Medulla oblongata (tissue), 1 donor: ENCODE results near the gene DHRS2.
"Not testable (repeated sequence)": the region's sequence is repeated elsewhere in the genome, so short reads cannot be mapped to it uniquely, and the experiment has no call there.

ENCODE experiments used
- DNase-seq: peaks from one replicate; pipeline ENCODE4 v3.0.0-alpha.2; 2015; ENCODE audit errors: extremely low spot score

Gene DHRS2, protein sequence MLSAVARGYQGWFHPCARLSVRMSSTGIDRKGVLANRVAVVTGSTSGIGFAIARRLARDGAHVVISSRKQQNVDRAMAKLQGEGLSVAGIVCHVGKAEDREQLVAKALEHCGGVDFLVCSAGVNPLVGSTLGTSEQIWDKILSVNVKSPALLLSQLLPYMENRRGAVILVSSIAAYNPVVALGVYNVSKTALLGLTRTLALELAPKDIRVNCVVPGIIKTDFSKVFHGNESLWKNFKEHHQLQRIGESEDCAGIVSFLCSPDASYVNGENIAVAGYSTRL

DNA sequence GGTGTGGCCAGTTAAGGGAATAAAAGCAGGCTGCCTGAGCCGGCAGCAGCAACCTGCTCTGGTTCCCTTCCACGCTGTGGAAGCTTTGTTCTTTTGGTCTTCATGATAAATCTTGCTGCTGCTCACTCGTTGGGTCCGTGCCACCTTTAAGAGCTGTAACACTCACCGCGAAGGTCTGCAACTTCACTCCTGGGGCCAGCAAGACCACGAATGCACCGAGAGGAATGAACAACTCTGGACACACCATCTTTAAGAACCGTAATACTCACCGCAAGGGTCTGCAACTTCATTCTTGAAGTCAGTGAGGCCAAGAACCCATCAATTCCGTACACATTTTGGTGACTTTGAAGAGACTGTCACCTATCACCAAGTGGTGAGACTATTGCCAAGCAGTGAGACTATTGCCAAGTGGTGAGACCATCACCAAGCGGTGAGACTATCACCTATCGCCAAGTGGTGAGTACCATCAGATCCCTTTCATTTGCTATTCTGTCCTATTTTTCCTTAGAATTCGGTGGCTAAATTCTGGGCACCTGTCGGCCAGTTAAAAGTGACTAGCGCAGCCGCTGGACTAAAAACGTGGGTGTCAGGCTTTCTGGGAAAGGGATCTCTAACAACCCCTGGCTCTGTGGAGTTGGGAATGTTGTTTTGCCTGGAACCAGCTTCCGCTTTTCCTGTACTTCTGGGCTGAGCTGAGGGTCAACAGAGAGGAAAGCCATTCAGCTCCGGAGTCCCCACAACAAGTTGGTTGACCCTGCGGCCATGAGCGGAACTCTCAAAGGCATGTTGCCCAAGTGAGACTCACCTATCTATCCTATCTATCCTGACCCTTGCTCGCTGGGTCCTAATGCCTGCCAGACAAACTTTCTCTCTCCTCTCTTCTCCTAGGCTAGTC is at the start of gene DHRS2:
DHRS2 (plus strand) TSS at position 48 of the 895 bp plus-strand sequence. CDS start 2,501 bp downstream, outside the sequence.
- no peak for DNase-seq

DNA sequence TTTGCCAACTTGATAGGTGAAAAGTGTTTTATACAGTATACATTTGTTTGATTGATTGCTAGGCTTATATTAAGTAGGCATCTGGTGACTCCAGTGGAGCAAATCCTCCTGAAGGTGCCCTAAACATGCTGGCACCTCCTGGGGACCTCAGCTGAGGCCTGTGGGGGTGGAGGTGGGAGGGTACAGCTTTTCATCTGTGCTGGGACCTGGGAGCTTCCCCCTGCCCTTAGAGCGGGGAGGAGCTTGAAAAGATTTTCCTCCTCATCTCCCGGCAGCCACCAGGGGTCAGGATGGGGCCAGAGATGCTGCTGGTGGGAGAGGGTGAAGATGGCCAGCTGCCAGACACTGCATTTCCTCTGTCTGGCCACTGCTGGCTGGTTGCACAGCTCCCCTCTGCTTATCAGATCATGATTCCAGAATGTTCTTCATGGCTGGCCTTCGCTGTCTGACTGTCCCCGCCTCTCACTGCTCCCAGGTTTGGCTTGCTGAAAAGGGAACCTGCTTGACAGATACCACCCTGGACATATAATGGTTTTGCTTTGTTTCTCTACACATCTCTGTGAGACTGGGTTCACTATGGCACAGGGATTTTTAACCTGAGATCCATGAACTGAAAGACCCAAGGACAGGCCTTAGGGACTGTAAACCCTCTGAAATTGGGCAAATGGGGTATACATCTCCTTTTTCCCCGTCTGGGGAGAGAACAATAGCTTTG is 47.1 kb upstream of the DHRS2 start:
- peak; percentile 93 for DNase-seq

DNA sequence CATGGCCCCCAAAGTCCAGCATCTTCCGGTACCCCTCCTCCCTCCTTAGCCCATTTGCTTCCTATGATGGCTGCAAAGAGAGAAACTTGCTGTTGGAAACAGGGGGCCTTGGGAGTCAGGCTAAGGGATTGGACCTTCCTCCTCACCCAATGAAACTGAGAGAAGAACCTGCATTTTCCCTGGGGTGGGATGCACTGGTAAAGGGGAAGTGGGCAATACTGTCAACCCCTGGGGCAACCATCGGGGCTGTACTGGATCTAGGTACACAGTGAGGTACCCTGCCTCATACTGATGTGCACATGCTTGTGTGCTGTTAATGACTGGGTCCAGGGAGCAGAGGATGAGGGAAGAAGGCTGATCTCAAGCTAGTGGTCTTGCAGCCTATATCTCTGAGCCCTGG is 46.6 kb upstream of the DHRS2 start:
- no peak for DNase-seq

DNA sequence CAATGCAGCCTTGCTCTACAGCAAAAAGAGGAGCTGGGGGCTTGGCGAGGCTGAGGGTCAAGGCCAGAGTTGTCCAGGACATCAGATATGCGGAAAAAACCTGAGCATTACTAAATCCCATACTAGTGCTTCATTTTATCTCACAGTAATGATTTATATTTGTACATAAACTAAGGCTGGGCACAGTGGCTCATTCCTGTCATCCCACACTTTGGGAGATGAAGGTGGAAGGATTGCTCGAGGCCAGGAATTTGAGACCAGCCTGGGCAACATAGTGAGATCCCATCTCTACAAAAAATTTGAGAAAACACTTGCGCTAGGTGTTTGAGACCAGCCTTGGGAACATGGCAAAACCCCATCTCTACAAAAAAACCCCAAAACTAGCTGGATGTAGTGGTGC is 46.0 kb upstream of the DHRS2 start:
- no peak for DNase-seq

DNA sequence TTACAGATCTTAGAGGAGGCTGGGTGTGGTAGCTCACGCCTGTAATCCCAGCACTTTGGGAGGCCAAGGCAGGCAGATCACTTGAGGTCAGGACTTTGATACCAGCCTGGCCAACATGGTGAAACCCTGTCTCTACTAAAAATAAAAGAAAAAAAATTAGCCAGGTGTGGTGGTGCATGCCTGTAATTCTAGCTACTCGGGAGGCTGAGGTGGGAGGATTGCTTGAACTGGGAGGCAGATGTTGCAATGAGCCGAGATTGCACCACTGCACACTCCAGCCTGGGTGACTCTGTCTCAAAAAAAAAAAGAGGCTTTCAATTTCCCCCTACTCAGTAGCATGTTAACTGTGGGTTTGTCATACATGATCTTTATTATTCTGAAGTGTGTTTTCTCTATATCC is 42.0 kb upstream of the DHRS2 start:
- not testable (repeated sequence) for DNase-seq

DNA sequence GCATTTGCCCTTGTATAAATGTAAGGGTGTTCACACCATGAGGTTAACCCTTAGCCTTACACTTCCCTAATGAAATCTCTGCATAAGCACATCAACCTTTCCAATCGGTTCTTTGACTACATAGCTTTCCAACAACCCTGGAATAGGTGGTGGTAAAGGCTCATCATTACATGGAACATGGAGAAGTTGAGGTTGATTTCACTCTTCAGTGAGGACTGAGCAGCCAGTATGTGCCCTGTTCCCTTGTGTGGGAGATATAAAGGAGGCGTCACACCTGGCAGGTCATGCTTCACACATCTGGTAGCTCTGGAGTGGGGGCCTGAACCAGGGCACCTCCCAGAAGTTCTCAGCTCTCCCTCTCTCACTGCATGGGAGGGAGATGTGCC is 35.8 kb upstream of the DHRS2 start:
- no peak for DNase-seq

DNA sequence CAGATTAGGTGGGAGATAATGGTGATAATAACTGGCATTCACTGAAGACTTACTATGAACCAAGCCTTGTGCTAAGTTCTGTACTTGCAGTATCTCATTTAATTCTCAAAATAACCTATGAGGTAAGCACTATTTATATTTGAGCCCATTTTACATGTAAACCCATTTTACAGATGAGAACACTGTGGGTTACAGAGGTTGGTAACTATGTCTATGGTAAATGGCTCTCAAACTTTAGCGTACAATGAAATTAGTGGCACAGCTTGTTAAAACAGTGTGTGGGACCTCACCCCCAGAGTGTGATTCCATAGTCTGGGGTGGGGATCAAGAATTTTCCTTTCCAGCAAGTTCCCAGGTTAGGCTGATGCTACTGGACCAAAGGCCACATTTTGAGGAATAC is 35.4 kb upstream of the DHRS2 start:
- no peak for DNase-seq

DNA sequence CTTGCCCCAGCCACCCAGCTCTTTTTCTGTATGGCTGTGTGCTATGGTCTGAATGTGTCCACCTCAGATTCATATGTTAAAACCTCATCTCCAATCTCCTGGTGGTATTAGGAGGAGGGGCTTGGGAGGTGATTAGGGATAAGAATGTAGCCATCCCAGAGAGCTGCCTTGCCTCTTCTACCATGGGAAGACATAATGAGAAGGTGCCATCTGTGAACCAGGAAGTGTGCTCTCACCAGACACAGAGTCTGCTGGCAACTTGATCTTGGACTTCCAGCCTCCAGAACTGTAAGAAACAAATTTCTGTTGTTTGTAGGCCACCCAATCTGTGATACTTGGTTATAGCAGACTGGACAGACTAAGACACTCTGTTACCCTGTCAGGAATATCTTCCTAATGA is 34.7 kb upstream of the DHRS2 start:
- no peak for DNase-seq

DNA sequence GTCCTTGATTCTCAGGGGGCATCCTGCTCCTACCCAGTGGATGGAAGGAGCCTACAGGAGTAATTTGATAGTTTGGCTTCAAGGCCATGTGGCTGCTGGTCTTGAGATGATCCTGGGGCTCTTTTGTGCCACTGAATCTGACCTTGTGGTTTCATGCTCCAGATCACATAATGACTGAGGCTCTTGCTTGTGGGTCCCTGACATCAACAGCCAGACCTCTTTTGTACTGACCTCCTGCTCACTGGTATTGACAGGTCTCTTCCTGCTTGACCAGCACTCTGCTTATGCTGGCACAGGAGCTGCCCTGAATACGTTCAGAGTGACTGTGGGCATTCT is 34.4 kb upstream of the DHRS2 start:
- no peak for DNase-seq

DNA sequence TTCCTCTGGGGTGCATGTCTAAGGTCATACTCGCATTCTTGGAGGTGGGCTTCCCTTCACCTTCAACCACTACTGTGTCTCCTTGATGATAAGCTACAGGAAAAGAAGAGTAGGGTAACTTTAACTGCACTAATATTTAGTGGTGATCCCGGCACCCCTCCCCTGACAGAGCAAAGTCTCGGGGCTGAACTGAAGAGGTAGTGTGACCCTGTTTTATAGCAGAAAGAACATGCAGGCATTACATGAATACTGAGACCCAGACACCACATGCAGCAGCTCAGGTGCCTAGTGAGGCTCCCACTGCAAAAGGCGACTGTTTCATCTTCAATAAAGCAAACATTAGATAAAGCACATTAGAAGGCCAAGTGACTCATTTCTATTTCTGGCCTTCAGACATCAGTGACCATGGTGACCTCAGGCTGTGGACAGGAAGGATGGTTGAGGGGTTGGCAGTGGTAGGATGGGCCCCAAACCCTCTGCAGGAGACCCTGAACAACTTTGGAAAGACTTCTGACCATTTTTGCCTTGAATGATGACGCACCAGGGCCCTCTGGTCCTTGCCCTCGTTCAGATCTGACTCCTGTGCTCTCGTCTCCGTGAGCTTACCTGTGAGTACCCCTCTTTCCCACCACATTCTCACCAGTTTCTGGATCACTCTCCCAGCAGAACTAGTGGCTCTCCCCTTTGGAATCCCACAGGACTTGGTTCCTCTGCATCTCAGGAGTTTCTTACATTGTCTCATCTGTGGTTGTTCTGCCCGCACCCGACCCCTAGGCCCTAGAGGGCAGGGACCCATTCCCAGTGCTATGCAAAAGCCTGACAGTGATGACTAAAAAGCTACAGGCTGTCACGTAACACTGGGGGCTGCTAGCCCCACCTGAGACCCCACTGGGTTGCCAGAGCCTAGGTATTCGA is 33.7 kb upstream of the DHRS2 start:
- DNase-seq, result no peak

DNA sequence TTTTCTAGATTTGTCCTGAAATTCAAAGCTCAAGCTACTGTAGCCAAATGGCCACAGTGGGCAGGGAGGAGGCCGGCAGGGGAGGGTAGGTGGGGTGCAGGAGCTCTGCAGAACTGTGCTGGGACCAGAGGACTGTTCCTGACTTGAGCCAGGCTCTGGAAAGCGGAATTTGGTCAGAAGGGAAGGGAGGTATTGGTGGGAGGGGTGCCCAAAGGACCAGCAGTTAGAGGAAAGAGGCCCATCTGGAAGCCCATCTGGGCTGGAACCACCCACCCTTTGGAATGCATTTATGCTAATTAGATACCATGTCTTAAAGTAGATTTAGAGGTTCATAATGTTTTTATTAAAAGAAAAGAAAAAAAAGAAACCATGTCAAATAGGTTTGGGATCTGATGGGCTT is 33.1 kb upstream of the DHRS2 start:
- DNase-seq, result no peak

DNA sequence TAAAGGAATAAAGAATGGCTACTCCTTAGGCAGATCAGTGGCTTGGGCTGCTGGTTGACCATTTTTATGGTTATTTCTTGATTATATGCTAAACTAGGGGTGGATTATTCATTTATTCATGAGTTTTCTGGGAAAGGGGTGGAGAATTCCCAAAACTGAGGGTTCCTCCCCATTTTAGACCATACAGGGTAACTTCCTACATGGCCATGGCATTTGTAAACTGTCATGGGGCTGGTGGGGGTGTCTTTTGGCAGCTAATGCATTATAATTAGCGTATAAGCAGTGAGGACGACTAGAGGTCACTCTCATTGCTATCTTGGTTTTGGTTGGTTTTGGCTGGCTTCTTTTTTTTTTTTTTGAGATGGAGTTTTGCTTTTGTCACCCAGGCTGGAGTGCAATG is 32.0 kb upstream of the DHRS2 start:
- no peak for DNase-seq

DNA sequence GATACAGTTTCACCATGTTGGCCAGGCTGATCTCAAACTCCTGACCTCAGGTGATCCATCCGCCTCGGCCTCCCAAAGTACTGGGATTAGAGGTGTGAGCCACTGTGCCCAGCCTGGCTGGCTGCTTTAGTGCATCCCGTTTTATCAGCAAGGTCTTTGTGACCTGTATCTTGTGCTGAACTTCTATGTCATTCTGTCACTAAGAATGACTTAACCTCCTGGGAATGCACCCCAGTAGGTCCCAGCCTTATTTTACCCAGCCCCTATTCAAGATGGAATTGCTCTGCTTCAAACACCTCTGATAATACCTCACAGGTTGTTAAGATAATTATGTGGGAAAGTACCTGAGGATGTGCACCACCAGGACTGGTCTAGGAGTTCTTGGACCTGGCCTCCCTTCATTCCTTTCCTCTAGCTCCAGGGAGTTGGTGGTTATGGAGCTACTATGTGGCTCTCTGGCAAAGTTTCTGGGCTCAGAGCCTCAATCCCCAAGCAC is 31.4 kb upstream of the DHRS2 start:
- DNase-seq, result no peak

DNA sequence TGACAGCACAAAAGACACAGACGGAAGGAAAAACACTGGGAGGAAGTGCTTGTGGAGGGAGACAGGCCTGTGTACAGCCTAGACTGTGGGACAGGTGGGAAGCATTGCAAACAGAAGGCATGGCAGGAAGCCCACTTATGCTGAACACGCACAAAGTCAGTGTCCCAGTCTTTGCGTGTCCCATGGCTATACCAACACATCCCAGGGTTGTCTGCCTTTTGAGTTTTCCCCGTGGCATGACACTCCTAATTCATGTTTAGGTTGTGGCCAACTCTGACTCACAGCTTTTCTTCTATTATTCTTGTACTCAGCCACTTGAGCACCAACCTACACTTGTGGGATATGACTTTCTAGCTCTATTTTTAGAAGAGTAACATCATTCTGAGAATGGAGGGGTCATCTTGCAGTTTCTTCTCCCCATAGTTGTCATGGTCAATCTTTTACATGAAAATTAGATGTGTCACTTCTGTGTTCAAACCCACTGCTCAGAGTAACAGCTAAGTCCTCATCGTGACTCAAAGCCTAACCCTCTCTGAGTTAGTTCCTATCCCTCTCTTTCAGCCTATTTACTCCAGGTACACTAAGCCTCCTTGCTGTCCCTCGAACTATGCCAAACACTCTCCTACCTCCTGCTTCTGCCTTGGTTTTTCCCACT is 30.1 kb upstream of the DHRS2 start:
- DNase-seq, result no peak

DNA sequence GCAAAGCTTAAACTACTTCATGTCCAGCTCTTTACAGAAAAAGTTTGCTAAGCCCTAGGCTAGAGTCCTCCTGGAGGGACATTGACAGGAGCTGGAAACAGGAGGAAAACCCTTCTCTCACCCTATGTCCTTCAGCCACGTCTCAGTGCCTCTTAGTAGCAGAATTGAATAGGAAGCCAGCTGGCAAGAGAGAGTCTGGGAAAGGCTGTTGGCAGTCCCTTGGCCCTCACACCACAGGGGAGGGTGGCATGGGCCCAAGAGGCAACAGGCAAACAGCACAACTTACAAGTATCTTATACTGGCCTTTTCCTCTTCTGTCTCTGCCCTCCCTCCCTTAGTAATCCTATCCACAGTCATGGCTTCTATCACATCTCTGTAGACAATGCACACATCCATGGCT is 27.7 kb upstream of the DHRS2 start:
- peak; percentile 23 for DNase-seq

DNA sequence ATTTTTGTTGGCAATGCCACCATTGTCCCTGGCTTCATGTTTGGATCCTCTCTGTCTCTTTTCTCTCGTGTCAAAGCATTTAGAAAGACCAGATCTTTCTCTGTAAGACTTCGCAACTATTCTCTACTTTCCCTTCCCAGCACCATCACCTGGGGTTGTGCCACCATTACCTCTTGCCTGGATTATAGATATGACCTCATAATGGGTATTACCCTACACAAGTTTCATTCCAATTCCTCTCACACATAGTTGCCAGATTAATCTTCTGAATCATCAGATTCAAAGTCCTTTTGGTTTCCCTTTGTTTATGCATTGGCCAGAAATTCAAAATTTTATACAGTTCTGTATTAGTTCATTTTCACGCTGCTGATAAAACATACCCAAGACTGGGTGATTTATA is 27.2 kb upstream of the DHRS2 start:
- DNase-seq, result no peak

DNA sequence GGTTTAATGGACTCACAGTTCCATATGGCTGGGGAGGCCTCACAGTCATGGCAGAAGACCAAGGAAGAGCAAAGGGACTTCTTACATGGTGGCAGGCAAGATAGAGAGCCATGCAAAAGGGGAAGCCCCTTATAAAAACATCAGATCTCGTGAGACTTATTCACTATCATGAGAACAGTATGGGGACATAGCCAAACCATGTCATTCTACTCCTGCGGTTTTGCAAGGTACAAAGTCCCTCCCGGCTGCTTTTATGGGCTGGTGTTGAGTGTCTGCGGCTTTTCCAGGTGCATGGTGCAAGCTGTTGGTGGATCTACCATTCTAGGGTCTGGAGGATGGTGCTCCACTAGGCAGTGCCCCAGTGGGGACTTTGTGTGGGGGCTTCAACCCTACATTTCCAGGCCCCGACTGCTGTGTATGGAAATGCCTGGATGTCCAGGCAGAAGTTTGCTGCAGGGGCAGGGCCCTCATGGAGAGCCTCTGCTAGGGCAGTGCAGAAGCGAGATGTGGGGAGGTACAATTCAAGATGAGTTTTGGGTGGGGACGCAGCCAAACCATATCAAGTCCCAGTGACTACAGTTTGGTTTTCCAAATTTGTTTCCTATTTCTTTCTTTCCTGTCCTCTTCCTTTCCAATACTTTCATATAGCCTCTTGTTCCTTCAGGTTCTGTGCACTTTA is 26.6 kb upstream of the DHRS2 start:
- not testable (repeated sequence) for DNase-seq

DNA sequence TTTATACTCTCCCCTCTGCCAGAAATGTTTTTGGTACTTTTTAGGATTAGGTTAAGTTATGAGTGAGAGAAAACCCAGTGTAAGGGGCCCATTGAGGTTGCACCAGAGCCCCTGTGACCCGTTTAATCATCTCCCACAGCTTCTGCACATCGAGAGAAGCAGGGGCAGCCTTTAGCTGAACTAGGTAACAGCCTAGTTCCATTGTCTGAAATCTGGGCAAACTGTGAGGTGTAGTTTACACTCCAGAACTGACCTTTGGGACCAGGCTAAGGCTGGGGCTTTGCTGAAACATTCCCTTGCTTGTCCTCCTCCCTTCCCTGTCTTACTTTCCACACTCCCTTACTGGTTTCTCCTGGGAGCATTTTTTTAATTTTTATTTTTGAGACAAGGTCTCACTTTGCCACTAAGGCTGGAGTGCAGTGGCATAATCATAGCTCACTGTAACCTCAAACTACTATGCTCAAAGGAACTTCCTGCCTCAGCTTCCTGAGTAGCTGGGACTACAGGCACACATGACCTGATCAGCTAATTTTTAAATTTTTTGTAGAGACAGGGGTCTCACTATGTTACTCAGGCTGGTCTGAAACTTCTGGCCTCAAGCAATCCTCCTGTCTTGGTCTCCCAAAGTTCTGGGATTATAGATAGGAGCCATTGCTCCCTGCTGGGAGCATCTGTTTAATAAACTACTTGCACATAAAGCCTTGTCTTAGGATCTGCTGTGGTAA is 25.9 kb upstream of the DHRS2 start:
- DNase-seq, result no peak

DNA sequence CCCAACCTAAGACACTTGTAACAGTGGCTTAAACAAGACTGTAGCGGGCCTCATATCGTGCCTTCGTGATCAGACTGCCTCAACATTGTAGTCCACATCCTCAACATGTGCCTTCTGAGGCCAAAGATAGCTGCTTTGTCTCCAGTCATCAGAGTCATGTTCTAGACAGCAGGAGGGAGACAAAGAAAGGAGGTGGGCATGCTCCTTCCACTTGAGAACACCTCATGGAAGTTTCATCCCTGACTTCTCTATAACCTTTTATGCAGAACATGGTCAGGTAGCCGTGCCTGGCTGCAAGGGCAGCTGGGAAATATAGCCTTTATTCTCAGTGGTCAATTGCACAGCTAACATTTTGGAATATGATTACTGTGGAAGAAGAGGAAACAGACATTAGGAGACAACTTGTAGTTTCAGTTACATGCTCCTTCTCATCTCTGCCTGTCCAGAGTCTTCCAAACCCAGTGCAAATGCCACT is 25.3 kb upstream of the DHRS2 start:
- DNase-seq, result no peak

DNA sequence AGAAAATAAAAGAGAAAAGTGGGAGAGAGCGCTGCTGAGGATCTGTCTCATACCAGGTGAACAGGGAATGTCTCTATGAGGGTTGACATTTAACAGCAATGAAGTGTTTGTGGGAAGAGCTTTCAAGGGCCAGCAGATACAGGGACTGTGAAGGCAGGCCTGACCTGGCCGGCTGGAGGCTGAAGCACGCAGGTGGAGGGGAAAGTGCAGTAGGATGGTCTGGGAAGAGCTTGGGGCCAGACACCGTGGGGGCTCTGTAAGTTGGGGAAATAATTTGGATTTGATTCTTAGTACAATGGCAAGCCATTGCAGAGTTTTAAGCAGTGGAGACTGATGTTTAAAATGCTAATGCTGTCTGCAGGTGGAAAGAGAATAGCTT is 23.8 kb upstream of the DHRS2 start:
- no peak for DNase-seq
